Adrenal gland (tissue), 5 donors: ENCODE results near the gene TRAPPC3.

Experiments
- POLR2A ChIP-seq, 2 donors: fragments of 450-650 bp; IDR thresholded peaks; one replicate each; pipeline ENCODE4 v1.6.1; 2017; ENCODE audit warnings: antibody characterized with exemption in 2 of 2, mild to moderate bottlenecking in 2 of 2, moderate library complexity in 1 of 2
- TF ChIP-seq, protein P1 (sequence below), 6 experiments: fragments of 450-650 bp in 4 of 6; fragments of 200-600 bp in 2 of 6; sonication (generic) in 1 of 6; IDR thresholded peaks; 1 replicate in 5 of 6; 2 replicates in 1 of 6; pipeline versions ENCODE4 v1.5.1 to v1.8.0; 2016 to 2021; ENCODE audit warnings: antibody characterized with exemption in 6 of 6, mild to moderate bottlenecking in 2 of 6, moderate library complexity in 1 of 6
- donor health status: DM: no; HTN: no; CAD: no.

DNA sequence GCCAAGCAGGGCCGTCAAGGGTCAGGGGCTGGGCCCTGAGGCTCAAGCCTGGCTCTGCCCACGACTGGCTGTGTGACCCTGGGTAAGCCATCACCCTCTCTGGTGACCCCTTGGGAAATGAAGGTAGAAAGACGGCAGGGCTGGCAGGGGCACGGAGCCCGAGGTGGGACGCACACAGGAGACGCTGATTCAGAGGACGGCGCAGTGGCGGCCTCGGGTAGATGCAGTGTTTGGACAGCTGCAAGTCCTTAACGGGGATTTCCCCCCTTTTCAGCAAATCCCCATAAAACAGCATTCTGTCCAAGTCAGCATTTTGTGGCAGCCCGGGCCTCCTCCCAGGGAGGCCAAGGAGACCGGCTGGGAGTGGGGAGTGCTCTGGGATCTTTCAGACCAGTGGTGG lies 41.0 kb downstream of the TRAPPC3 start:
- TF ChIP-seq, protein P1, sequence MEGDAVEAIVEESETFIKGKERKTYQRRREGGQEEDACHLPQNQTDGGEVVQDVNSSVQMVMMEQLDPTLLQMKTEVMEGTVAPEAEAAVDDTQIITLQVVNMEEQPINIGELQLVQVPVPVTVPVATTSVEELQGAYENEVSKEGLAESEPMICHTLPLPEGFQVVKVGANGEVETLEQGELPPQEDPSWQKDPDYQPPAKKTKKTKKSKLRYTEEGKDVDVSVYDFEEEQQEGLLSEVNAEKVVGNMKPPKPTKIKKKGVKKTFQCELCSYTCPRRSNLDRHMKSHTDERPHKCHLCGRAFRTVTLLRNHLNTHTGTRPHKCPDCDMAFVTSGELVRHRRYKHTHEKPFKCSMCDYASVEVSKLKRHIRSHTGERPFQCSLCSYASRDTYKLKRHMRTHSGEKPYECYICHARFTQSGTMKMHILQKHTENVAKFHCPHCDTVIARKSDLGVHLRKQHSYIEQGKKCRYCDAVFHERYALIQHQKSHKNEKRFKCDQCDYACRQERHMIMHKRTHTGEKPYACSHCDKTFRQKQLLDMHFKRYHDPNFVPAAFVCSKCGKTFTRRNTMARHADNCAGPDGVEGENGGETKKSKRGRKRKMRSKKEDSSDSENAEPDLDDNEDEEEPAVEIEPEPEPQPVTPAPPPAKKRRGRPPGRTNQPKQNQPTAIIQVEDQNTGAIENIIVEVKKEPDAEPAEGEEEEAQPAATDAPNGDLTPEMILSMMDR (IDR thresholded peaks at IDR 0.05), result no peak
- TF ChIP-seq POLR2A (IDR thresholded peaks at IDR 0.05), result no peak
